Sigmoid colon (tissue), 4 donors: ENCODE data around the gene SMYD1.

Experiments
- POLR2AphosphoS5 ChIP-seq, 4 donors: sonication (generic); formaldehyde crosslinking; IDR thresholded peaks; one replicate each; pipeline ENCODE4 v1.6.1; 2017; ENCODE audit warnings: antibody characterized with exemption in 4 of 4
- TF ChIP-seq, protein P1 (sequence below), 4 experiments: fragments of 450-650 bp in 3 of 4; fragments of 200-600 bp in 1 of 4; IDR thresholded peaks; one replicate each; pipeline ENCODE4 v1.5.1; 2016 to 2019; ENCODE audit warnings: antibody characterized with exemption in 4 of 4, mild to moderate bottlenecking in 3 of 4, moderate library complexity in 2 of 4

DNA sequence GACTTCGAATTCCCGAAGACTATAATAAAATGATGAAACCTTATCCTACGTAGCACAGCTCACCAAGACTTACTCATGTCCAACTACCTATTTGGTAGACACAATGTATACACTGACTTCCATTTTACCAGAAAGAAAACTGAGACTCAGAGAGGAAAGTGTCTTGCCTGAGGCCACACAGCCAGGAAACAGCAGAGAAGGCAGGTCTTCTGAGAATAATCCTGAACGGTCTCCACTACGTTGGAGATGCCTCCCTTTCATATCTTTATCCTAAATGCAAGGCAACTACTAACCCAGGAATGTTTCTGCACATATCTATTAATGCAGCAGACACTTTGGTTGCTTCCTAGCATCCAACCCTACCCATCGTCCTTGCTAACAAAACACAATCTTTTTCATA lies 72.2 kb downstream of the SMYD1 start:
- no peak for TF ChIP-seq POLR2AphosphoS5 (IDR thresholded peaks at IDR 0.05)
- TF ChIP-seq, protein P1, sequence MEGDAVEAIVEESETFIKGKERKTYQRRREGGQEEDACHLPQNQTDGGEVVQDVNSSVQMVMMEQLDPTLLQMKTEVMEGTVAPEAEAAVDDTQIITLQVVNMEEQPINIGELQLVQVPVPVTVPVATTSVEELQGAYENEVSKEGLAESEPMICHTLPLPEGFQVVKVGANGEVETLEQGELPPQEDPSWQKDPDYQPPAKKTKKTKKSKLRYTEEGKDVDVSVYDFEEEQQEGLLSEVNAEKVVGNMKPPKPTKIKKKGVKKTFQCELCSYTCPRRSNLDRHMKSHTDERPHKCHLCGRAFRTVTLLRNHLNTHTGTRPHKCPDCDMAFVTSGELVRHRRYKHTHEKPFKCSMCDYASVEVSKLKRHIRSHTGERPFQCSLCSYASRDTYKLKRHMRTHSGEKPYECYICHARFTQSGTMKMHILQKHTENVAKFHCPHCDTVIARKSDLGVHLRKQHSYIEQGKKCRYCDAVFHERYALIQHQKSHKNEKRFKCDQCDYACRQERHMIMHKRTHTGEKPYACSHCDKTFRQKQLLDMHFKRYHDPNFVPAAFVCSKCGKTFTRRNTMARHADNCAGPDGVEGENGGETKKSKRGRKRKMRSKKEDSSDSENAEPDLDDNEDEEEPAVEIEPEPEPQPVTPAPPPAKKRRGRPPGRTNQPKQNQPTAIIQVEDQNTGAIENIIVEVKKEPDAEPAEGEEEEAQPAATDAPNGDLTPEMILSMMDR (IDR thresholded peaks at IDR 0.05), result no peak
